Activated CD8-positive, alpha-beta memory T cell treated with anti-CD3 and anti-CD28 coated beads, Interleukin-2, amount 50 U/mL, for 1 hour (primary cell): ENCODE results near the gene EIF4B.
"Not testable (repeated sequence)": the region's sequence is repeated elsewhere in the genome, so short reads cannot be mapped to it uniquely, and the experiment has no call there.

Experiments used
- DNase-seq: peaks from one replicate; pipeline ENCODE4 v3.0.0-alpha.2; 2020; ENCODE audit errors: extremely low read depth

Gene EIF4B

DNA sequence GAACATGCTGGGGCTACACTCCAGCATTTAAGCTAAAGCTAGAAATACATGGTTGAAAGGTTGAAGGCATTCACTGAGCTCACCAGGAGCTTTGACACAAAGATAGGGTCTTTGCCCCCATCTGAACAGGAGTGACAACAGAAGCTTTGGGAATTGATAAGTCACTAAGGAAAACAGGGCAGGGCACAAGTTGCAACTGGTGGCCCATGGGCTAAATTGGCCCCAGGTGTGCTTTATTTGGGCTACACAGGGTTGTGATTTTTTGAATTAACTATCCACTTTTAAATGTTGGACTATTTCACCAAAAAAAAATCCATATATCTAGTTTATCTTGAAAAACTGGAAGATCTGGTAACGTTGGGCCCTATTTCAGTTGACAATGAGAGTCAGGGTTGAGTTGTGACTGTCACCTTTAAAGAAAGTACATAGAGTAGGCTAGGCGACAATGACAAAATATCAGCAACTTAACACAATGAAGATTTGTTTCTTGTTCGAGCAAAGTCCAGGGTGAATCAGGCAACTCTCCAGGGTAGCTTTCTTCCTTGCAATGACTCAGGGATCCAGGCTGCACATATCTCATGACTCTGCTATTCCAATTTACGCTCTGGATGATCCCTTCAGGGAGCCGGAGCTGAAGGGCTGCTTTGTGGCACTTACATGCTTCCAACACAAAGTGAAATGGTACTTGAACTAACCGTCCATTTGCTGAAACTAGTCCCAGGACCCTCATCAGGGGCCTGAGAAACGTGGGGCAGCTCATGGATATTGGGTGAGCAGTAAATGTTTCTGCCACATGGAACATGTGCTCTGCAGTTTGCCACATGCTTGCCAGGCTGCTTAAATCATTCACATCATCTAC is 13.3 kb upstream of the EIF4B start:
- no peak for DNase-seq

- DNase-seq = no peak
Measured at GRCh38 chr12:52993558-52993869, 12.7 kb upstream of the EIF4B start.

DNA sequence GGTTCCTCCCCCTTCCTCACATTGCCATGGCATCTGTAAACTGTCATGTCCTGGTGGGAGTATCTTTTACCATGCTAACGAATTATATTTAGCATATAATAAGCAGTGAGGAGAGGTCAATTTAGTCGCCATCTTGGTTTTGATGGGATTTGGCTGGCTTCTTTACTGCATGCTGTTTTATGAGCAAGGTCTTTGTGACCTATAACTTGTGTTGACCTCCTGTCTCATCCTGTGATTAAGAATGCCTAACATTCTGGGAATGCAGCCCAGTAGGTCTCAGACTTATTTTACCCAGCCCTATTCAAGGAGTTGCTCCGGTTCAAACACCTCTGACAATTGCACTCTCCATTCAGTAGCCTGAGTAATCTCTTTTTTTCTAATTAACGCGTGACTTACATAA is 2.1 kb upstream of the EIF4B start:
- DNase-seq = no peak

- DNase-seq = no peak
Measured at GRCh38 chr12:53004582-53004981, 1.7 kb upstream of the EIF4B start.

DNA sequence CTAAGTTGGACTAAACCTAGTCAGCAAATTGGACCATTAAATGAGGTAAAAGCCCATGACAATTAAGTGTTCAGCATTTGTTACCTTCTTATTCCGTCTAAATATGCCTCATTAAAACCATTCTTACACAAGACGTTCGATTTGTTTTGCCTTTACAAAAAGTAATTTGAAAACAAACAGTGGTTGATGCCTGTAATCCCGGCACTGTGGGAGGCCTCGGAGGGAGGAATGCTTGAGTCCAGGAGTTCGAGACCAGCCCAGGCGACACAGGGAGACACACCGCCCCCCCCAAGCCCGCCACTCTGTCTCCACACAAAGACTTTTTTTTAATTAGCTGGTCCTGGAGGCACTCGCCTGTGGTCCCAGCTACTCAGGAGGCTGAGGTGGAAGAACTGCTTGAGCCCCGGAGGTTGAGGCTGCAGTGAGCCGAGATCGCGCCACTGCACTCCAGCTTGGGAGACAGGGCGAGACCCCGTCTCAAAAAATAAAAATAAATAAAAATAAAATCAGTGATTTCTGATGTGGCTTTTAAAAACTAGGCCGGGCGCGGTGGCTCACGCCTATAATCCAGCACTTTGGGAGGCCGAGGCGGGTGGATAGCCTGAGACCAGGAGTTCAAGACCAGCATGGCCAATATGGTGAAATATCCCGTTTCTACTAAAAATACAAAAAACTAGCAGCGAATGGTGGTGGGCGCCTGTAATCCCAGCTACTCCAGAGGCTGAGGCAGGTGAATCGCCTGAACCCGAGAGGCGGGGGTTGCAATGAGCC is 856 bp upstream of the EIF4B start:
- DNase-seq = no peak

GRCh38 chr12:53006810-53007309 is 604 bp downstream of the EIF4B start:
- DNase-seq = peak; percentile 57

DNA sequence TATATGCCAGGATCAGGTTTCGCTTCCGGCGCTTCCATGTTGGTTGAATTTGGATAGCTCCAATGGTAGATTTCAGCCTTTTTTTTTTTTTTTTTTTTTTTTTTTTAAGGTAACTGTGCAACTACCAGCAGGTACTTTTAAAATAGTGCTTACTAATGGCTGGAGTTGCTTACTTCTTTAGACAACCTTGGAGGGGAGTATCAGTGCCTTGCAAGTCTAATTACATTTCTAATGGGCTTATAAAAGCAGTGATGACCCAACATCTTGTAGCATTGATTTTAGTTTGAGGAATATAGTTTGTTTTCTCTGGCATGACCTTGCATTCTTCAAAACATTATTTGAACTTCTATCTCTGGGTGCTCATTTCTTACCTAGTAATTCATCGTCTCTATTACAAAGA is 1.1 kb downstream of the EIF4B start:
- DNase-seq = no peak

- not testable (repeated sequence) for DNase-seq
Measured at GRCh38 chr12:53008760-53009159, 2.5 kb downstream of the EIF4B start.

GRCh38 chr12:53010955-53011354 is 4.7 kb downstream of the EIF4B start:
- no peak for DNase-seq

GRCh38 chr12:53011889-53012288 is 5.6 kb downstream of the EIF4B start:
- DNase-seq = no peak

- DNase-seq = no peak
Measured at GRCh38 chr12:53012928-53013327, 6.7 kb downstream of the EIF4B start.

DNA sequence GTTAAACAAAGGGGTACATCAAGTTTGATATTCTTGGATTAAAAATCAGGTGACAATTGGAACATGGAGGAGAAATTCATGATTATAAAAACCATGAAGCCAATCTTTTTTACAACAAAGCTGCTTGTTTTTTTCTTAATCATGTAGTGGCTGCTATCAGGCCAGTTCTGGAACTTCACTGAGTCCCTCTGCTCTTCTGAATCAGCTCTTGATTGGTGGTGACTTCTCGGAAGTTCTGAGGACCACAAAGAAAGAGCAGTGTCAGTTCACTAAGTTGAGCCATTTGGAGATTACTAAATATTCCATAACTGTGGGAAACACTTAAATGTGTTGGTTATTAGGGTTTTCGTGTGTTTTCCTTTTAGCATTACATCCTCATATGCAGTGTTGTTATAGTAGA is 8.5 kb downstream of the EIF4B start:
- no peak for DNase-seq

GRCh38 chr12:53025250-53025649 is 19.0 kb downstream of the EIF4B start:
- no peak for DNase-seq

- not testable (repeated sequence) for DNase-seq
Measured at GRCh38 chr12:53027014-53027413, 20.8 kb downstream of the EIF4B start.

DNA sequence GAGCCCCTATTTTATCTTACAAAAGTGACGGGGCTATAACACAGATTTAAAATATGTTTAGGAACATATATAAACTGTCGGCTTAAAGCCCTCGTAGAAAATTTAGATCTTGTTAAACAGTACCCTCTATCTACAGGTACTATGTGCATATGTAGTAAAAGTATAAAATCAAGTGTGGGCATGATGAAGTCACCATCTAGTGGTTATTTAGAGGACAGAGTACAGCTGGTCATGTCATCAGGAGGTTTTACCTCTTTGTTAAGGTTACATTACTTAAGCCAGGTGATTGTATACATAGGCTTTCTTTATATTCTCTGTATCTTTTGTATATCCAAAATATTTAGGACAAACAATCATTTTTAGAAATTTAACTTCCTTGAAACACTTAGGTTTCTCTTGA is 25.4 kb downstream of the EIF4B start:
- no peak for DNase-seq

- not testable (repeated sequence) for DNase-seq
Measured at GRCh38 chr12:53033832-53034231, 27.6 kb downstream of the EIF4B start.

DNA sequence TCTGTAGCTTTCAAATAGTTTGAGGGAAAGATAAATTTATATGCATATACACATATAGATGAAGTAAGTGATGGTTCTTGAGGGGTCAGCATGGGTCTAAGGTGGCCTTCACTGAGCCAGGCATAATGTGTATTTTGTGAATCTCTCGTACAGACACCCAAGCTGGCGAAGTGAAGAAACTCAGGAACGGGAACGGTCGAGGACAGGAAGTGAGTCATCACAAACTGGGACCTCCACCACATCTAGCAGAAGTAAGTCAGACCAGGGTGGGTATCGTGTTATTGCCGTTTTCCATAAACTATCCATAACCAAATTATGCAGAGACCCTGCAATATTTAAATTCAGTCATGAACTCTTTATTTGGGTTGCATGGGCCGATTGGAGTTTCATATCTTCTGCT is 28.2 kb downstream of the EIF4B start:
- no peak for DNase-seq

- no peak for DNase-seq
Measured at GRCh38 chr12:53036802-53037201, 30.5 kb downstream of the EIF4B start.

GRCh38 chr12:53039851-53040250 is 33.6 kb downstream of the EIF4B start:
- DNase-seq = no peak

GRCh38 chr12:53042607-53043454 is 36.6 kb downstream of the EIF4B start:
- DNase-seq = no peak

GRCh38 chr12:53044052-53044581 is 37.9 kb downstream of the EIF4B start:
- no peak for DNase-seq
